Measurements from ENCODE around the gene F10.

The F10 gene

GRCh38 chr13:113091891-113092775, 30.5 kb upstream of the F10 start:
- TF ChIP-seq CTCF (IDR thresholded peaks at IDR 0.05; ENCODE audit: low read depth, low read length), result no peak
- Histone ChIP-seq H3K27me3 (ENCODE audit: insufficient read depth, low read depth, severe bottlenecking) (no peaks in the 10 kb centered on the region), H3K4me3 (ENCODE audit: low read depth, low read length) (no peak overlapping the region), H3K27ac (no peak overlapping the region), H3K9me3 (ENCODE audit: severe bottlenecking) (no peaks in the 10 kb centered on the region), H3K36me3 (peaks cover 44% of the 10 kb centered on the region)
- no peak for DNase-seq

GRCh38 chr13:113092776-113093579, 29.6 kb upstream of the F10 start:
- no peaks in the 10 kb centered on the region for H3K27me3 ChIP-seq (ENCODE audit: insufficient read depth, low read depth, severe bottlenecking)
- H3K27ac ChIP-seq, result no peak overlapping the region
- no peak overlapping the region for H3K4me3 ChIP-seq (ENCODE audit: low read depth, low read length)
- H3K36me3 ChIP-seq, result peaks cover 40% of the 10 kb centered on the region
- no peaks in the 10 kb centered on the region for H3K9me3 ChIP-seq (ENCODE audit: severe bottlenecking)
- TF ChIP-seq CTCF (IDR thresholded peaks at IDR 0.05; ENCODE audit: low read depth, low read length), result no peak
- no peak for DNase-seq

- no peaks in the 10 kb centered on the region for H3K9me3 ChIP-seq (ENCODE audit: severe bottlenecking)
- H3K36me3 ChIP-seq, result peaks cover 40% of the 10 kb centered on the region
- H3K27me3 ChIP-seq (ENCODE audit: insufficient read depth, low read depth, severe bottlenecking), result no peaks in the 10 kb centered on the region
- no peak for TF ChIP-seq CTCF (IDR thresholded peaks at IDR 0.05; ENCODE audit: low read depth, low read length)
- H3K4me3 ChIP-seq (ENCODE audit: low read depth, low read length), result no peak overlapping the region
- no peak for DNase-seq
- H3K27ac ChIP-seq, result no peak overlapping the region
Measured at GRCh38 chr13:113093580-113094409, 28.8 kb upstream of the F10 start.

- peak; percentile 57 for DNase-seq
- peaks cover 42% of the 10 kb centered on the region for H3K36me3 ChIP-seq
- H3K4me3 ChIP-seq (ENCODE audit: low read depth, low read length), result no peak overlapping the region
- H3K27me3 ChIP-seq (ENCODE audit: insufficient read depth, low read depth, severe bottlenecking), result no peaks in the 10 kb centered on the region
- no peaks in the 10 kb centered on the region for H3K9me3 ChIP-seq (ENCODE audit: severe bottlenecking)
- no peak for TF ChIP-seq CTCF (IDR thresholded peaks at IDR 0.05; ENCODE audit: low read depth, low read length)
- no peak overlapping the region for H3K27ac ChIP-seq
Measured at GRCh38 chr13:113094410-113094800, 28.2 kb upstream of the F10 start.

GRCh38 chr13:113095146-113096051, 27.2 kb upstream of the F10 start:
- H3K27me3 ChIP-seq (ENCODE audit: insufficient read depth, low read depth, severe bottlenecking), result no peaks in the 10 kb centered on the region
- no peak for TF ChIP-seq CTCF (IDR thresholded peaks at IDR 0.05; ENCODE audit: low read depth, low read length)
- no peak for DNase-seq
- peaks cover 34% of the 10 kb centered on the region for H3K36me3 ChIP-seq
- H3K9me3 ChIP-seq (ENCODE audit: severe bottlenecking), result no peaks in the 10 kb centered on the region
- no peak overlapping the region for H3K4me3 ChIP-seq (ENCODE audit: low read depth, low read length)
- no peak overlapping the region for H3K27ac ChIP-seq

Measured in WERI-Rb-1 (cell line).